ENCODE results near the gene MST1.

- TF ChIP-seq CTCF (IDR thresholded peaks at IDR 0.05) (no peak), EZH2 (IDR thresholded peaks at IDR 0.05) (no peak), EZH2phosphoT487 (IDR thresholded peaks at IDR 0.05) (no peak)
These were observed 29.6 kb upstream of the MST1 start for GRCh38 chr3:49718858-49719213.
